ENCODE data around the gene OLR1.
"Not testable (repeated sequence)": the region's sequence is repeated elsewhere in the genome, so short reads cannot be mapped to it uniquely, and the experiment has no call there.

OLR1 gene

GRCh38 chr12:10190558-10191388 lies 18.8 kb upstream of the OLR1 start:
- peak; percentile 68 for DNase-seq (ENCODE audit: low read depth)

- peak; percentile 57 for DNase-seq (ENCODE audit: low read depth)
These were observed 17.7 kb upstream of the OLR1 start for GRCh38 chr12:10189653-10190052.

- DNase-seq (ENCODE audit: low read depth), result not testable (repeated sequence)
These were observed 15.0 kb upstream of the OLR1 start for GRCh38 chr12:10186958-10187357.

- DNase-seq (ENCODE audit: low read depth), result no peak
These were observed 14.4 kb upstream of the OLR1 start for GRCh38 chr12:10186299-10186698.

GRCh38 chr12:10184261-10184843 lies 12.4 kb upstream of the OLR1 start:
- DNase-seq (ENCODE audit: low read depth), result peak; percentile 93

GRCh38 chr12:10182354-10183049 lies 10.6 kb upstream of the OLR1 start:
- peak; percentile 79 for DNase-seq (ENCODE audit: low read depth)

- no peak for DNase-seq (ENCODE audit: low read depth)
These were observed 7.8 kb upstream of the OLR1 start for GRCh38 chr12:10179776-10180181.

GRCh38 chr12:10178821-10179220 lies 6.9 kb upstream of the OLR1 start, which contains the start of gene TMEM52B:
TSS of gene TMEM52B (plus strand) at chr12:10179032. CDS start at chr12:10179575, 543 bp downstream.
- no peak for DNase-seq (ENCODE audit: low read depth)

- no peak for DNase-seq (ENCODE audit: low read depth)
These were observed 4.1 kb upstream of the OLR1 start for GRCh38 chr12:10175846-10176636.

GRCh38 chr12:10174986-10175614 lies 3.2 kb upstream of the OLR1 start:
- no peak for DNase-seq (ENCODE audit: low read depth)

GRCh38 chr12:10170216-10170615 lies 1.7 kb downstream of the OLR1 start:
- DNase-seq (ENCODE audit: low read depth), result peak; percentile 61

GRCh38 chr12:10169104-10169503 lies 2.8 kb downstream of the OLR1 start:
- DNase-seq (ENCODE audit: low read depth), result peak; percentile 62

GRCh38 chr12:10167599-10167998 lies 4.3 kb downstream of the OLR1 start:
- DNase-seq (ENCODE audit: low read depth), result peak; percentile 46

- DNase-seq (ENCODE audit: low read depth), result no peak
These were observed 6.5 kb downstream of the OLR1 start for GRCh38 chr12:10165421-10165820.

GRCh38 chr12:10163084-10163483 lies 8.8 kb downstream of the OLR1 start:
- no peak for DNase-seq (ENCODE audit: low read depth)

GRCh38 chr12:10160617-10161385 lies 11.1 kb downstream of the OLR1 start:
- DNase-seq (ENCODE audit: low read depth), result no peak

- no peak for DNase-seq (ENCODE audit: low read depth)
These were observed 12.7 kb downstream of the OLR1 start for GRCh38 chr12:10159280-10159679.

- no peak for DNase-seq (ENCODE audit: low read depth)
These were observed 13.5 kb downstream of the OLR1 start for GRCh38 chr12:10158406-10158805.

GRCh38 chr12:10155966-10156365 lies 16.0 kb downstream of the OLR1 start:
- no peak for DNase-seq (ENCODE audit: low read depth)

GRCh38 chr12:10154145-10154496 lies 17.8 kb downstream of the OLR1 start:
- DNase-seq (ENCODE audit: low read depth), result no peak
